ENCODE results near the gene CAMSAP3.

Gene CAMSAP3

DNA sequence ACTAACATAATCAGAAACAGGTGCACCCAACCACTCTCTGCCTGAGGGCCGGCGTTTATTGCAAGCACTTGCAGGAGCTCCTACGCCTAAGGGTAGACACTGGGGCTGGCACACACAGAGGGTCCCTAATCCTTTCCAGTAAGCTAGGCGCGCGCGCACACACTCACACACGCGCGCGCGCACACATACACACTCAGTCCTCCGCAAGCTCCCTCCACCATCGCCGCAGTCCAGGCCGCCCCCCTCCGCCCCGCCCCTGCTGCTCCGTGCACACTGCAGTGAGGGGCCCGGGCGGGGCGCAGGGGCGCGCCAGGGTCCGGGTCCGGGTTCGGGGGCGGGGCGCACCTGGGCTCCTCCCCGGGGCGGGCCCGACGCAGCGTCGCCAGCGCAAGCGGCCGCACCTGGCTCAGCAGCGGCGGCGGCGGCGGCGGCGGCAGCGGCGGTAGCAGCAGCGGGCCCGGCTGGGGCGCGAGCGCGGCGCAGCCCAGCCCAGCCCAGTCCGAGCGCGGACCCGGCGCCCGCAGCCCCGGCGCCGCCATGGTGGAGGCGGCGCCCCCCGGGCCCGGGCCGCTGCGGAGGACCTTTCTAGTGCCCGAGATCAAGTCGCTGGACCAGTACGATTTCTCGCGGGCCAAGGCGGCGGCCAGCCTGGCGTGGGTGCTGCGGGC lies at the start of gene CAMSAP3:
Gene CAMSAP3 (plus strand): TSS at position 398 of the 668 bp plus-strand sequence. CDS start 140 bp downstream, at position 538.
- TF ChIP-seq CTCF (IDR thresholded peaks at IDR 0.05; ENCODE audit: insufficient read depth, low read depth, low read length, missing control alignments) = no peak
- peak; percentile 54 for DNase-seq (ENCODE audit: low read depth)
- peak within 1 kb of the TSS; percentile 42 for H3K4me3 ChIP-seq (ENCODE audit: low read depth, low read length)

- DNase-seq (ENCODE audit: low read depth) = no peak
- no peak overlapping the region for H3K4me3 ChIP-seq (ENCODE audit: low read depth, low read length)
- TF ChIP-seq CTCF (IDR thresholded peaks at IDR 0.05; ENCODE audit: insufficient read depth, low read depth, low read length, missing control alignments) = no peak
These were observed 49.8 kb upstream of the CAMSAP3 start for GRCh38 chr19:7545904-7546303.

- no peak overlapping the region for H3K4me3 ChIP-seq (ENCODE audit: low read depth, low read length)
- no peak for TF ChIP-seq CTCF (IDR thresholded peaks at IDR 0.05; ENCODE audit: insufficient read depth, low read depth, low read length, missing control alignments)
- DNase-seq (ENCODE audit: low read depth) = no peak
These were observed 48.5 kb upstream of the CAMSAP3 start for GRCh38 chr19:7547159-7547558.

DNA sequence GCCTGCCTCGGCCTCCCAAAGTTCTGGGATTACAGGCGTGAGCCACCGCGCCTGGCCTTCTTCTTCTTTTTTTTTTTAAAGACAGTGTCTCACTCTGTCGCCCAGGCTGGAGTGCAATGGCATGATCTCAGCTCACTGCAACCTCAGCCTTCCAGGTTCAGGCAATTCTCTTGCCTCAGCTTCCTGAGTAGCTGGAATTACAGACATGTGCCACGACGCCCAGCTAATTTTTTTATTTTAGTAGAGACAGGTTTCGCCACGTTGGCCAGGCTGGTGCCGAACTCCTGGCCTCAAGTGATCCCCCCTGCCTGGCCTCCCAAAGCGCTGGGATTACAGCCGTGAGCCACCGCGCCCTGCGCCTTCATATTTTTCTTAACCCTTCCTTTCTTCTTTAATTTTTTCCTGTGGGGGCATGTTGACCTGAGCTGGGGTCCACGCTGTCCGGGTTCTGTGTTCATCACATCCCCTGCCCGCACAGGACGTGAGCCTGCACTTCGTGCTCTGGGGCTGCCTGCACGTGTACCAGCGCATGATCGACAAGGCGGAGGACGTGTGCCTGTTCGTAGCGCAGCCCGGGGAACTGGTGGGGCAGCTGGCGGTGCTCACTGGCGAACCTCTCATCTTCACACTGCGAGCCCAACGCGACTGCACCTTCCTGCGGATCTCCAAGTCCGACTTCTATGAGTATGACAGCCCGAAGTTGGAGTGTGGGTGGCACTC lies 46.1 kb upstream of the CAMSAP3 start:
- no peak overlapping the region for H3K4me3 ChIP-seq (ENCODE audit: low read depth, low read length)
- DNase-seq (ENCODE audit: low read depth) = no peak
- TF ChIP-seq CTCF (IDR thresholded peaks at IDR 0.05; ENCODE audit: insufficient read depth, low read depth, low read length, missing control alignments) = no peak

DNA sequence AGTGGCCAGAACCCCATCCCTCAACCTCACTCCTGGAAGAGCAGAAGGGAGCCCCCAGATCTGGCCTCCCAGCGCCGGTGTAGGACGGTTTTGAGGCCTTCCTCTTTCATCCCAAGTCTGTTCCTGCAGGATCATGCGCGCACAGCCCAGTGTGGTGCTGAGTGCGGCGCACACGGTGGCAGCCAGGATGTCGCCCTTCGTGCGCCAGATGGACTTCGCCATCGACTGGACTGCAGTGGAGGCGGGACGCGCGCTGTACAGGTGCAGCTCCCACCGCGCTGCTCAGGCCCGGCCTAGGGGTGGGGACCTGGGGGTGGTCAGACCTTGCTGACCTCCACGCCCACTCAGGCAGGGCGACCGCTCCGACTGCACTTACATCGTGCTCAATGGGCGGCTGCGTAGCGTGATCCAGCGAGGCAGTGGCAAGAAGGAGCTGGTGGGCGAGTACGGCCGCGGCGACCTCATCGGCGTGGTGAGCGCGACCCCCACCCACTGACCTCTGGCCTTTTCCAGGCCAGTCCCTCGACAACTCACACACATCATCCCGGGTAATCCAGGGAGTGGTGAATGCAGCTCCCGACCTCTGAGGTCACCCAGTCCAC lies 45.4 kb upstream of the CAMSAP3 start:
- no peak for DNase-seq (ENCODE audit: low read depth)
- TF ChIP-seq CTCF (IDR thresholded peaks at IDR 0.05; ENCODE audit: insufficient read depth, low read depth, low read length, missing control alignments) = no peak
- H3K4me3 ChIP-seq (ENCODE audit: low read depth, low read length) = no peak overlapping the region

- no peak overlapping the region for H3K4me3 ChIP-seq (ENCODE audit: low read depth, low read length)
- TF ChIP-seq CTCF (IDR thresholded peaks at IDR 0.05; ENCODE audit: insufficient read depth, low read depth, low read length, missing control alignments) = no peak
- peak; percentile 50 for DNase-seq (ENCODE audit: low read depth)
These were observed 44.5 kb upstream of the CAMSAP3 start for GRCh38 chr19:7550987-7551761.

All from GM12865 (cell line).